Neural crest cell (in vitro differentiated cells): ENCODE data around the gene ALK. TPM values are rescaled to one million over a fixed set of nuclear protein-coding genes. Genes with fewer than 3 reads are reported as not detected.
A peak's percentile ranks its signal among the peaks of the same experiment; 100 is the strongest.

Experiments
- DNase-seq: peaks from one replicate; pipeline ENCODE4 v3.0.0; 2021; ENCODE audit warnings: low read depth, mixed read lengths, low spot score
- H3K27ac Mint-ChIP-seq: one replicate; pipeline ENCODE4 v1.8.0; 2021; ENCODE audit warnings: mild to moderate bottlenecking, mixed read lengths; ENCODE audit not compliant: unreplicated experiment
- H3K27me3 Mint-ChIP-seq: 2 replicates; pipeline ENCODE4 v1.8.0; 2021; ENCODE audit warnings: low read depth, mild to moderate bottlenecking, mixed read lengths
- H3K36me3 Mint-ChIP-seq: 2 replicates; pipeline ENCODE4 v1.8.0; 2021; ENCODE audit warnings: low read depth, mild to moderate bottlenecking, mixed read lengths
- H3K4me1 Mint-ChIP-seq: 2 replicates; pipeline ENCODE4 v1.8.0; 2021; ENCODE audit warnings: mixed read lengths
- H3K4me3 Mint-ChIP-seq: one replicate; pipeline ENCODE4 v1.8.0; 2021; ENCODE audit warnings: mild to moderate bottlenecking, mixed read lengths
- H3K9me3 Mint-ChIP-seq: 2 replicates; pipeline ENCODE4 v1.8.0; 2021; ENCODE audit warnings: mixed read lengths
- total RNA-seq: library from RNA; stranded (reverse); gene quantifications from 2 replicates; pipeline ENCODE4 v1.2.1, GENCODE V29; 2021
- TF ChIP-seq, protein P1 (sequence below): fragments of 200-600 bp; sonication (generic); conservative IDR thresholded peaks from 2 replicates; pipeline ENCODE4 v1.5.0; 2021; ENCODE audit warnings: antibody characterized with exemption, mild to moderate bottlenecking

The ALK gene
- total RNA-seq, 1 donor from 2014 or later, result 2.0 TPM

DNA sequence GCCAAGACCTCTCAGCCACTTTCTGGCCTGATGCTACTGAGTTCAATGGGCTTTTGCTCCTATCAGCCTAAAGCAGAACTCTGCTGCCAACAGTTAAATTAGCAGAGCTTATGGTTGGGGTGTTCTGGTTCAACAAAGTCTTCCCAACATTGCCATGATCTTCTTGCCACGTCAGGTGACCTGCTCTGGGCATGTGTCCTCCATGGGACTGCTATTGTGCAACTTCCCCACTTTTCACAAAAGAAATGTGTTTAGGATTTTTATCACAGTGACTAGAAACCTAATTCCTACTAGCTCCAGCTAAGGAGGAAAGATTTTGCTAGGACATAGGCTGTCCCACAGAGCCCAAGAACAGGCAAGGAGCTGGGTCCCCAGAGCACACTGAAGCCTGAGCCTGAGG, 56.4 kb downstream of the ALK start:
- H3K36me3 Mint-ChIP-seq, result no peaks in the 10 kb centered on the region
- DNase-seq, result no peak
- no peaks in the 10 kb centered on the region for H3K9me3 Mint-ChIP-seq
- TF ChIP-seq, protein P1, sequence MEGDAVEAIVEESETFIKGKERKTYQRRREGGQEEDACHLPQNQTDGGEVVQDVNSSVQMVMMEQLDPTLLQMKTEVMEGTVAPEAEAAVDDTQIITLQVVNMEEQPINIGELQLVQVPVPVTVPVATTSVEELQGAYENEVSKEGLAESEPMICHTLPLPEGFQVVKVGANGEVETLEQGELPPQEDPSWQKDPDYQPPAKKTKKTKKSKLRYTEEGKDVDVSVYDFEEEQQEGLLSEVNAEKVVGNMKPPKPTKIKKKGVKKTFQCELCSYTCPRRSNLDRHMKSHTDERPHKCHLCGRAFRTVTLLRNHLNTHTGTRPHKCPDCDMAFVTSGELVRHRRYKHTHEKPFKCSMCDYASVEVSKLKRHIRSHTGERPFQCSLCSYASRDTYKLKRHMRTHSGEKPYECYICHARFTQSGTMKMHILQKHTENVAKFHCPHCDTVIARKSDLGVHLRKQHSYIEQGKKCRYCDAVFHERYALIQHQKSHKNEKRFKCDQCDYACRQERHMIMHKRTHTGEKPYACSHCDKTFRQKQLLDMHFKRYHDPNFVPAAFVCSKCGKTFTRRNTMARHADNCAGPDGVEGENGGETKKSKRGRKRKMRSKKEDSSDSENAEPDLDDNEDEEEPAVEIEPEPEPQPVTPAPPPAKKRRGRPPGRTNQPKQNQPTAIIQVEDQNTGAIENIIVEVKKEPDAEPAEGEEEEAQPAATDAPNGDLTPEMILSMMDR, result no peak
- no peaks in the 10 kb centered on the region for H3K27me3 Mint-ChIP-seq
- H3K27ac Mint-ChIP-seq, result no peak overlapping the region
- peaks cover 5% of the 10 kb centered on the region for H3K4me1 Mint-ChIP-seq
- no peak overlapping the region for H3K4me3 Mint-ChIP-seq

DNA sequence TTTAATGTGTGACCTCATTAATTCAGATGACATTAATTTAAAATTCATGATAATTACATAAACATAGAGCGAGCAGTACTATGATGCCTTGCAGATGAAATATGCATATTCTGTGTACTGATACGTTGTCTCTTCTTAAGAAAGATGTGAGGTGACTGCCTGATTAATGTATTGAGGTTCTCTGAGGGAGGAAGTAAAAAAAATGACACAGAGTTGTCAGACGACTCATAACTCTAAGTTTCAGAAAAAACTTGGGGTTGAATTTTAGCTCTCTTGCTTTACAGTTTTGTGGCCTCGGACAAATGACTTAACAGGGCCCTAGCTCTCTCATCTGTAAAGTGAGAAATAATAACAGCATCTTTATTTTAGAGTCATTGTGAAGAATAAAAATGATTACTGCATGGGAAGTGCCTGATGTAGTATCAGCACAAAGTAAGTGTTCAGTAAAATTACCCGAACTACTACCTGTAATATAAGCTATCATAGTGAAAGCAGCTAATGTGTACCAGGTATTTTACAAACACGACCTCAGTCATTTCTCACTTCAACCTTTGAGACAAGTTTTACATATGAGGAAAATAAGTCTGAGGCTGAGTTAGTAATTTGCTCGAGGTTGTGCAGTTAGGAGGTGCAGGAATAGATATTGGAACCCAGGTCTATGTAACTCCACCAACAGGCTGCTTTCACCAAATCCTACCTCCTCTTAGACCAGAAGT, 65.3 kb downstream of the ALK start:
- Mint-ChIP-seq H3K4me1 (no peaks in the 10 kb centered on the region), H3K27ac (no peak overlapping the region), H3K4me3 (no peak overlapping the region), H3K36me3 (peaks cover 5% of the 10 kb centered on the region), H3K9me3 (no peaks in the 10 kb centered on the region), H3K27me3 (peaks cover 2% of the 10 kb centered on the region)
- TF ChIP-seq, protein P1, result no peak
- no peak for DNase-seq

DNA sequence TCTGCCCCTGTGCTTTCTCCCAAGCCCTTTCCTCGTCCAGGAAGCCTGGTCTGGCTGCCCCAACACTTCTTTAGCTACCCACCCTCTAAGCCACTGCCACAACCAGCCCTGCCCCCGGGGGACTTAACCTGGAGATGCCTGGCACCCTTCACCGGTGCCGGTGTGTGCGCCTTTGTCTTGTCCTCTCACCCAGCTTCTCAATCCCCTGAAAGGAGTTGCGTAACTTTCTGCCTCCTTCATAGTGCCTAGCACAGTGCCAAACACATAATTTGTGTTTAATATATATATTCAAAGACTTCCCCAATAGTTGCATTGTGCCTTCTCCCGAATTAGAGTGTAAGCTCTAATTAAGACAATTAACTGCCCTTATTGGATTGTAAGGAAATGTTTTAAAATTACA, 70.6 kb downstream of the ALK start:
- no peak for DNase-seq
- no peak overlapping the region for H3K4me3 Mint-ChIP-seq
- H3K27me3 Mint-ChIP-seq, result no peaks in the 10 kb centered on the region
- peaks cover 3% of the 10 kb centered on the region for H3K36me3 Mint-ChIP-seq
- H3K4me1 Mint-ChIP-seq, result no peaks in the 10 kb centered on the region
- TF ChIP-seq, protein P1, result no peak
- H3K27ac Mint-ChIP-seq, result no peak overlapping the region
- no peaks in the 10 kb centered on the region for H3K9me3 Mint-ChIP-seq

DNA sequence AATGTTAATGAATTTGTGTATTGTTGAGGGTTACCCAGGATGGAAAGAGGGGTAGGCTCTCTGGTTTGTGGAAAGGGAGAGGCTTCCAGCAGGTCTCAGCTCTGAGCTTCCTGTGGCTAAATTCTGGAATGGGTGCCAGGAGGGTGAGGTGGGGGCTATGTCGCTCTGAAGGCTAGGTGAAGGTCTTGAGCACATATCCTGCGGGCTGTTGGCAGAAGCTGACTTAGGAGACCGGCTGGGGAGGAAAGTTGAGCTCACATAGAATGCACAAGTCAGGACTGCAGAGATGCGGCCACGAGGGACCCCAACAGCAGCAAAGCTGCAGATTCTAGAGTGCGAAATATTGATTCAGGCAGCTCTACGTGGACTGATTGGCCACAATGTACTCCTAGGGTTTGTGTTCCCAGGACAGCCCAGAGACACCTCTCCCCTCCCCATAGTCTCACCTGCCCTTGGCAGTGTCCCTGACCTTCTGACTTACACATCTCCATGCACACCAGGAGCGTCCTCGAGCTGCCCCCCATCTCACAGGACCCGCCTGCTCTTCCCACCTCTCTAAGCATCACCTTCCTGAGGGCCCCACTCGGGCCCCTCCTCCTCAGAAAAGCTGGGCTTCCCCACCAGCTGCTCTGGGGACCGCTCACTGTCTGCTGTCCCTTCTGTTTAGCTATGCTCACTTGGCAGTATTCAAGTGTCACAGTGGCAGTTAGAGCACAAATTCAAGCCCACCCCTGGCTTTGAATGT, 72.6 kb downstream of the ALK start:
- Mint-ChIP-seq H3K27me3 (no peaks in the 10 kb centered on the region), H3K36me3 (peaks cover 3% of the 10 kb centered on the region), H3K4me3 (no peak overlapping the region), H3K9me3 (no peaks in the 10 kb centered on the region), H3K27ac (no peak overlapping the region), H3K4me1 (no peaks in the 10 kb centered on the region)
- no peak for DNase-seq
- TF ChIP-seq, protein P1, result no peak

DNA sequence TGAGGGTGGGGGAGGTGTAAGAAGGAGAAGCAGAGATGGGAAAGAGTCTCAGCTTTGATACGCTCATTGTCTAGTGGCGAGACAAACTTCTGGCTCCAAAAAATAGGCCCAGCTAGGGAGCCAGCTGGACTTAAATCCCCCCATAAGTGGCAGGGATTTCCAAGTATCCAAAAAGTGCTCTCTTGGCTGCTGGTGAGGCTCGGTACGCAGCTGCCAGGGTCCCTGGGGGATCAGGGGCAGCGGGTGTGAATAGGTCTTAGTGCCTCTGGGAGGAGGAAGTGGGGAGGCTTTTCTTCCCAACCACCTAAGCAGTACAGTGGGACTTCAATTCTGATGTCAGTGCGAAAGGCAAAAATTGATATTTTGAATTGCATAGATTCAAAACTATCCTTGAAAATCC, 73.5 kb downstream of the ALK start:
- no peak for DNase-seq
- Mint-ChIP-seq H3K9me3 (no peaks in the 10 kb centered on the region), H3K27ac (peak overlapping the region; percentile 30), H3K36me3 (no peaks in the 10 kb centered on the region), H3K4me1 (no peaks in the 10 kb centered on the region), H3K27me3 (no peaks in the 10 kb centered on the region), H3K4me3 (no peak overlapping the region)
- TF ChIP-seq, protein P1, result no peak
